ENCODE results near the gene RMND5B. TPM values are rescaled to one million over a fixed set of nuclear protein-coding genes. Genes with fewer than 3 reads are reported as not detected.

Gene RMND5B
- total and polyA plus RNA-seq, 9 donors = 22.6 to 38.6 (median 31.3) TPM

DNA sequence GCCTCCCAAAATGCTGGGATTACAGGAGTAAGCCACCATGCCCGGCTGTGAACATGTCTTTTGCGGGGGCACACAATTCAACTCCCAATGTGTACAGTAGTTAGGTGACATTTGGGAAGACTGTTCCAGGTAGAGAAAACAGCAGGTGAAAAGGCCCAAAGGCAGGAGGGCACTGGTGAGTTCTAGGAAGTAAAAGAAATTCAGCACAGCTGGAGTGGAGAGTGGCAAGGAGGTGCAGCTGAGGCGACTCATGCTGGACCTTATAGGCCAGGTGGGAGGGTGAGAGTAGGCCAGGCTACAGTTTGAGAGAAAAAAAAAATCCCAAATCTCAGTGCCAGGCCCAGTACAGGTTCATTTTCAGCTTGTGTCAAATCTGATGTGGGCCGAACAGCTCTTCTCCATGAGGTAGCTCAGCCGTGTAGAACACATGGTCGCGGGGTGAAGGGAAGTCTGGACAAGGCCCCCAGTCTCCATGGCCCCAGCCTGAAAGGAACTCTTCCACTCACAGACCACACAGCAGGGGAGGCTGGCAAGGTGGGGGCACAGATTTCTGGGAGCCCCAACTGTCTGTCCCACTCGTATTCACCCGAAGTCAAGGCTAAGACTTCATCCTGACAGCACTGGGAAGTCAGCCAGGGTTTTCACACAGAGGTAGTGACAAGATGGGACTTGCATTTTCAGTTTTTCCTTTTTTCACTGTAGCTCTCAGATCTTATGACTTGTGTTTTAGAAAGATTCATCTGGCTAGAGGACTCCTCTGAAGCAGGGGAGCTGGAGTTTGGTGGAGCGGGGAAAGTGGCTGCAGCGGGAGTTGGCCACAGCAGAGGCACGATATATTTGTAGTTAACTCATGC is 69.0 kb downstream of the RMND5B start:
- Histone ChIP-seq H3K27ac (ENCODE audit: low read length) (no peak overlapping the region), H3K36me3 (ENCODE audit: control insufficient read depth, insufficient read depth, low read length) (no peaks in the 10 kb centered on the region), H3K27me3 (ENCODE audit: control insufficient read depth, insufficient read depth, low read length) (peaks cover 3% of the 10 kb centered on the region), H3K9me3 (replicated peaks; ENCODE audit: control insufficient read depth, low read depth, low read length) (no peaks in the 10 kb centered on the region), H3K4me1 (ENCODE audit: control insufficient read depth, insufficient read depth, low read length) (peaks cover 3% of the 10 kb centered on the region), H3K4me3 (ENCODE audit: low read length) (no peak overlapping the region)
- no peak for DNase-seq
- WGBS (ENCODE audit: insufficient coverage) = 75% methylated on average over 8 of the region's 12 CpGs

Other genes starting within 250 kb of the RMND5B start
- gene PROP1, start 134.8 kb upstream of the RMND5B start, total RNA-seq = not detected
- gene PROP1, start 134.8 kb upstream of the RMND5B start, polyA plus RNA-seq (ENCODE audit: insufficient read depth in 1 of 8, insufficient read length in 8 of 8, low replicate concordance in 1 of 8) = under 1 TPM in 1 of 8 donors, not detected in 7; 0.08 TPM
- gene N4BP3, start 17.5 kb upstream of the RMND5B start, total RNA-seq = 19.6 TPM
- 10 to 100 TPM; 16.7 to 29.1 (median 22.9) TPM for gene N4BP3, start 17.5 kb upstream of the RMND5B start, polyA plus RNA-seq (ENCODE audit: insufficient read depth in 1 of 8, insufficient read length in 8 of 8, low replicate concordance in 1 of 8)
- 103 TPM for gene NHP2, start 22.9 kb downstream of the RMND5B start, total RNA-seq
- 100 to 1,000 TPM; 110 to 129 (median 117) TPM for gene NHP2, start 22.9 kb downstream of the RMND5B start, polyA plus RNA-seq (ENCODE audit: insufficient read depth in 1 of 8, insufficient read length in 8 of 8, low replicate concordance in 1 of 8)
- not detected for gene GMCL2, start 56.4 kb downstream of the RMND5B start, total RNA-seq
- gene GMCL2, start 56.4 kb downstream of the RMND5B start, polyA plus RNA-seq (ENCODE audit: insufficient read depth in 1 of 8, insufficient read length in 8 of 8, low replicate concordance in 1 of 8) = under 1 TPM in 1 of 8 donors, not detected in 7; 0.08 TPM
- 29.8 TPM for gene HNRNPAB, start 73.5 kb downstream of the RMND5B start, total RNA-seq
- 100 to 1,000 TPM in 5 of 8 donors, 10 to 100 TPM in 3; 82.3 to 125 (median 102) TPM for gene HNRNPAB, start 73.5 kb downstream of the RMND5B start, polyA plus RNA-seq (ENCODE audit: insufficient read depth in 1 of 8, insufficient read length in 8 of 8, low replicate concordance in 1 of 8)
- 42.2 TPM for gene PHYKPL, start 101.8 kb downstream of the RMND5B start, total RNA-seq
- gene PHYKPL, start 101.8 kb downstream of the RMND5B start, polyA plus RNA-seq (ENCODE audit: insufficient read depth in 1 of 8, insufficient read length in 8 of 8, low replicate concordance in 1 of 8) = 10 to 100 TPM; 36.0 to 81.7 (median 48.5) TPM

All from muscle of leg (tissue), 11 donors.